ENCODE measurements around the gene TMEM127. TPM values are rescaled to one million over a fixed set of nuclear protein-coding genes. Genes with fewer than 3 reads are reported as not detected.
A peak's percentile ranks its signal among the peaks of the same experiment; 100 is the strongest.

Gene TMEM127
- total and polyA plus RNA-seq, 8 donors: 8.2 to 38.4 (median 24.1) TPM

DNA sequence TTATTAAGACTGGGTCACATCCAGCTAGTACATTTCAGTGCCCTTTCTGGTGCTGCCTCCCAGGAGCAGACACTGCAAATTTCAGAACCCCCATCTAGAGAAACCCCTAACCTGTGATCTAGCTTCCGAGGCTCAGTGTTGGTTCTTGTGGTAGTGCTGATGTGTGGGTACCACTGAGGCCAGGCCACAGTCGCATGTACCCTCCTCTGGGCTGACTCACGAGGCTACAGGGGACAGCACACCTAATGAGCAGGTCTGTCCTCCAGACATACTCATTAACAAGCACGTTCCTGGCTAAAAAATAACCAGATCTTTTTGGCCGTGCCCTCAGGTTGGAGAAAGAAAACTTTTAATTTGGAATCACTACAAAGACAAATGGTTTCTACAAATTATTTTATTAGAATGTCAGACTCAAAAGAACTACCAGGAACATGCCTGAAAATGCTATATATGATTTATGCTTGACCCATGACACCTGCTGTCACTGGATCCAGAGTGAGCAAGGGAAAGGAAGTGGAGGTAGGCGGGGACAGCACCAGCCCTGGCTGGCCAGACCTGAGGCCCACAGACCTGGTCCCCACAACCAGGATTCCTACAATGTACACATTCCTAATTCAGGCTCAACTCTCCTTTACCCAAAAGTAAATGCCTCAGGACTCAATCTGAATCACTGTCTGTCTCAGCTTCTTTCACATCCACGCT, 8.7 kb upstream of the TMEM127 start:
- 61 to 65% methylated on average over 7 of the region's 7 CpGs for WGBS, 2 donors
- Histone ChIP-seq H3K9me3 (no peaks in the 10 kb centered on the region), H3K4me3 (no peak overlapping the region), H3K36me3 (peaks cover 8 to 66% (median 39%) of the 10 kb centered on the region in 3 donors), H3K4me1 (no peaks in the 10 kb centered on the region), H3K27me3 (no peaks in the 10 kb centered on the region), H3K27ac (no peak overlapping the region)
- ATAC-seq: peak in 2 of 4 donors; percentile 16 to 23
- no peak for DNase-seq
- intact Hi-C loops (cut with DNase I): no loop called here
- TF ChIP-seq, protein P1, sequence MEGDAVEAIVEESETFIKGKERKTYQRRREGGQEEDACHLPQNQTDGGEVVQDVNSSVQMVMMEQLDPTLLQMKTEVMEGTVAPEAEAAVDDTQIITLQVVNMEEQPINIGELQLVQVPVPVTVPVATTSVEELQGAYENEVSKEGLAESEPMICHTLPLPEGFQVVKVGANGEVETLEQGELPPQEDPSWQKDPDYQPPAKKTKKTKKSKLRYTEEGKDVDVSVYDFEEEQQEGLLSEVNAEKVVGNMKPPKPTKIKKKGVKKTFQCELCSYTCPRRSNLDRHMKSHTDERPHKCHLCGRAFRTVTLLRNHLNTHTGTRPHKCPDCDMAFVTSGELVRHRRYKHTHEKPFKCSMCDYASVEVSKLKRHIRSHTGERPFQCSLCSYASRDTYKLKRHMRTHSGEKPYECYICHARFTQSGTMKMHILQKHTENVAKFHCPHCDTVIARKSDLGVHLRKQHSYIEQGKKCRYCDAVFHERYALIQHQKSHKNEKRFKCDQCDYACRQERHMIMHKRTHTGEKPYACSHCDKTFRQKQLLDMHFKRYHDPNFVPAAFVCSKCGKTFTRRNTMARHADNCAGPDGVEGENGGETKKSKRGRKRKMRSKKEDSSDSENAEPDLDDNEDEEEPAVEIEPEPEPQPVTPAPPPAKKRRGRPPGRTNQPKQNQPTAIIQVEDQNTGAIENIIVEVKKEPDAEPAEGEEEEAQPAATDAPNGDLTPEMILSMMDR (IDR thresholded peaks at IDR 0.05): no peak
- no peak for FAIRE-seq

DNA sequence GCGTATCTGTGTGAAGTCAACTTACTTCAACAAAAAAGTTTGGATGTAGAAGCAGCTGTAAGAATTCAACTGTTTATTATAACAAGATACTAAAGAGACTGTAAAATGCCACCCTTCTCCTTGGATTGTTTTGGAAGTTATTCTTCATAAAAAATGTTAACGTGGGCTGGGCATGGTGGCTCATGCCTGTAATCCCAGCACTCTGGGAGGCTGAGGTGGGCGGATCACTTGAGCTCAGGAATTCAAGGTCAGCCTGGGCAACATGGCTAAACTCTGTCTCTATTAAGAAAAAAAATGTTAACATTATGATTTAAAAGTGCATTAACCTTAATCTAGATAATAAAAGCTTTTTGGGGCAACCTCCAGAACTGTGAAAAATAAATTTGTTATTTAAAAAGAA, 8.0 kb upstream of the TMEM127 start:
- no peaks in the 10 kb centered on the region for H3K9me3 ChIP-seq
- WGBS, 2 donors: 49 to 57% methylated on average over 3 of the region's 3 CpGs
- ATAC-seq (peak in 1 of 4 donors; percentile 24), DNase-seq (no peak), FAIRE-seq (no peak)
- intact Hi-C loops (cut with DNase I): no loop called here
- H3K27ac ChIP-seq: no peak overlapping the region
- TF ChIP-seq, protein P1 (IDR thresholded peaks at IDR 0.05): no peak
- no peaks in the 10 kb centered on the region for H3K4me1 ChIP-seq
- peaks cover 8 to 66% (median 32%) of the 10 kb centered on the region in 3 donors for H3K36me3 ChIP-seq
- H3K27me3 ChIP-seq: no peaks in the 10 kb centered on the region
- no peak overlapping the region for H3K4me3 ChIP-seq

DNA sequence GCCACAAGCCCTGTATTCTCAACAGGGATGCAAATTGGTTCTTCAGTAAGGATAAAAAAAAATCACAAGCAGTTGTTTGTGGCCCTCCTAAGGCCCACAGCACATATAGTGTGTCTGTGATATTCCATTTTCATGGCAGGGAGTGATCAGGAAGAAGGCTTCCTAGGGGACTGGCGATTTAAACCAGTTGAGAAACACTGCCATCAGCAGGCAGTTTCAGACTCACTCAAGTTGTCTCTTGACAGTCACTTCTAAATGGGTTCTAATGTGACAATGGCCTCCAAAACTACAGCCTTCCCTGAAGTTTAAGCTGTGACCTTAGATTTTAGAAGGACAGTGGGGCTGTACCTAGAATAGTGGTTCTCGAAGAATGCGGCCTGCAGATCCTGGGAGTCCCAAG, 6.2 kb upstream of the TMEM127 start:
- no peak for ATAC-seq
- TF ChIP-seq, protein P1 (IDR thresholded peaks at IDR 0.05): no peak
- 87 to 89% methylated on average over 3 of the region's 3 CpGs for WGBS, 2 donors

DNA sequence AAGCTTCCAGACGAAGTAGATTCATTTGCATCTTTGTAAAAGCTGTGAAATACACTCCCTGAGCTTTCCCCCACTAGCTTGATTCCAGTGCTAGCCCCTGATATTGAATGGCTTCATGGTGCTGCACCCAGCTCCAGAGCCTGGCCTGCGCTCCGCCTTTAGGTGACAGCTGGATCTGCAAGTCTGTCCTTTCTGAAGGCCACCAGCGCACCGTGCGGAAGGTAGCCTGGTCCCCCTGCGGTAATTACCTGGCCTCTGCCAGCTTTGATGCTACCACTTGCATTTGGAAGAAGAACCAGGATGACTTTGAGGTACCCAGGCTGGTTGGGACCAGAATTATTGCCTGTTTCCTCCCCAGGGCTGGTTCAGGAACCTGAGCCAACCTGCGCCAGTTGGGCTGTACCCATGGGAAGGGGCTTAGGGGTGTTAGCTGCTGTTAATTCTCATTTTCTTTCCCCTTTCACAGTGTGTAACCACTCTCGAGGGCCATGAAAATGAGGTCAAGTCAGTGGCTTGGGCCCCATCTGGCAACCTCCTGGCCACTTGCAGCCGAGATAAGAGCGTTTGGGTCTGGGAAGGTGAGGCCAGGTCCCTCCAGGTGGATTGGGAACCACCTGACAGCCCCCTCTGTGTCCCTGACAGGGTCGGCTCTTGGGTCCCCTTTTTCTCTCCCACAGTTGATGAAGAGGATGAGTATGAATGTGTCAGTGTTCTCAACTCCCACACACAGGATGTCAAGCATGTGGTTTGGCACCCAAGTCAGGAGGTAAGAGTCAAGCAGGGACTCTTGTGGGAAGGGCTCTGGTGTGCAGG, 1.6 kb upstream of the TMEM127 start:
- Histone ChIP-seq H3K27ac (no peak overlapping the region), H3K27me3 (no peaks in the 10 kb centered on the region), H3K9me3 (no peaks in the 10 kb centered on the region), H3K4me3 (peak overlapping the region in 2 of 4 donors; percentile 87 to 99), H3K36me3 (peaks cover 9 to 23% (median 13%) of the 10 kb centered on the region in 3 donors), H3K4me1 (peaks cover 9 to 27% (median 12%) of the 10 kb centered on the region in 3 donors)
- TF ChIP-seq, protein P1 (IDR thresholded peaks at IDR 0.05): no peak
- ATAC-seq (no peak), DNase-seq (peak in 3 of 6 donors; percentile 38 to 71 (median 41)), FAIRE-seq (no peak)
- WGBS, 2 donors: 51 to 61% methylated on average over 12 of the region's 12 CpGs
- intact Hi-C loops (cut with DNase I): loop anchor here in 2 of 3 donors (10.0 kb wide), 1 partner anchor 63 kb away; the partner anchor contains the start of gene STARD7 (in 2 of the 2)

More for the DNA sequence above, 6.2 kb upstream of the TMEM127 start:
- Histone ChIP-seq H3K27ac (no peak overlapping the region), H3K9me3 (no peaks in the 10 kb centered on the region), H3K27me3 (no peaks in the 10 kb centered on the region), H3K36me3 (peaks cover 9 to 56% (median 23%) of the 10 kb centered on the region in 3 donors), H3K4me3 (no peak overlapping the region), H3K4me1 (peaks cover 0 to 7% (median 0%) of the 10 kb centered on the region in 3 donors)
- DNase-seq (no peak), FAIRE-seq (no peak)
- intact Hi-C loops (cut with DNase I): no loop called here

Data from pancreas (tissue), 10 donors.